Endothelial cell of umbilical vein (primary cell): ENCODE data around the gene SBSN. TPM values are rescaled to one million over a fixed set of nuclear protein-coding genes. Genes with fewer than 3 reads are reported as not detected.

Experiments
- BruUV-seq: library from RNA; stranded (reverse); fragments of 400-500 nt; replicated peaks from 2 replicates; lab custom pipeline; 2021; lab: Mats Ljungman, UMichigan
- CTCF ChIA-PET: fragments of 300-600, 350-600 bp; sonication (Branson Sonifier 250); formaldehyde crosslinking; loops from one replicate; lab custom pipeline; 2021; ENCODE audit warnings: antibody characterized with exemption, inconsistent platforms; lab: Charles Lee
- POLR2A ChIA-PET: fragments of 300-600, 350-600 bp; sonication (Branson Sonifier 250); formaldehyde crosslinking; loops from one replicate; lab custom pipeline; 2021; ENCODE audit warnings: antibody characterized with exemption, inconsistent platforms; lab: Charles Lee
- DNase-seq: peaks from one replicate; pipeline ENCODE4 v3.0.0-alpha.2; 2011; ENCODE audit warnings: low read depth, low spot score
- FAIRE-seq: peaks from 2 replicates; lab custom pipeline; 2011; peaks lifted over from hg19 to GRCh38; lab: Jason Lieb, UNC
- H2AFZ ChIP-seq: 2 replicates; pipeline ENCODE4 v1.6.0; 2012; ENCODE audit warnings: low read depth, low read length, control low read depth, inconsistent platforms
- H3K27ac ChIP-seq: 2 replicates; pipeline ENCODE4 v1.5.1; 2011; ENCODE audit warnings: low read depth, mild to moderate bottlenecking, control low read depth, low read length, moderate library complexity; ENCODE audit not compliant: insufficient read depth
- H3K27me3 ChIP-seq, 2 experiments: 2 replicates each; pipeline versions ENCODE4 v1.6.0 to v1.6.1; 2011; ENCODE audit warnings: low read length in 2 of 2, mixed read lengths in 1 of 2; ENCODE audit not compliant: control insufficient read depth in 2 of 2, insufficient read depth in 2 of 2
- H3K36me3 ChIP-seq, 2 experiments: 2 replicates in 1 of 2; 3 replicates in 1 of 2; pipeline ENCODE4 v1.5.1; 2011; ENCODE audit warnings: low read length in 2 of 2, mild to moderate bottlenecking in 1 of 2, moderate library complexity in 1 of 2; ENCODE audit not compliant: control insufficient read depth in 2 of 2, insufficient read depth in 2 of 2; ENCODE audit errors: extremely low read depth in 1 of 2
- H3K4me1 ChIP-seq: 3 replicates; pipeline ENCODE4 v1.5.1; 2011; ENCODE audit warnings: mild to moderate bottlenecking, low read length; ENCODE audit not compliant: control insufficient read depth, insufficient read depth; ENCODE audit errors: extremely low read depth
- H3K4me2 ChIP-seq: 2 replicates; pipeline ENCODE4 v1.6.1; 2011; ENCODE audit warnings: low read length, control low read depth, mixed read lengths; ENCODE audit not compliant: insufficient read depth
- H3K4me3 ChIP-seq, 3 experiments: fragments of 200-600 bp in 1 of 3; sonication (generic), shearing (Covaris generic) in 1 of 3; replicated peaks in 1 of 3; 2 replicates each; pipeline ENCODE4 v1.5.1; 2011 to 2016; ENCODE audit warnings: control low read depth in 3 of 3, low read length in 3 of 3, mild to moderate bottlenecking in 2 of 3, inconsistent platforms in 1 of 3, low read depth in 1 of 3, moderate library complexity in 1 of 3; ENCODE audit not compliant: insufficient read depth in 1 of 3
- H3K79me2 ChIP-seq: 2 replicates; pipeline ENCODE4 v1.6.0; 2012; ENCODE audit warnings: low read length, inconsistent platforms; ENCODE audit not compliant: control insufficient read depth, insufficient read depth
- H3K9ac ChIP-seq: replicated peaks from 2 replicates; pipeline ENCODE3; 2011; ENCODE audit warnings: low read length, control low read depth; ENCODE audit not compliant: insufficient read depth; ENCODE audit errors: extremely low read depth
- H3K9me1 ChIP-seq: replicated peaks from 3 replicates; pipeline ENCODE4 v1.6.0; 2011; ENCODE audit warnings: mild to moderate bottlenecking, low read length; ENCODE audit not compliant: control insufficient read depth, insufficient read depth; ENCODE audit errors: extremely low read depth
- H3K9me3 ChIP-seq: replicated peaks from 2 replicates; pipeline ENCODE4 v1.5.1; 2012; ENCODE audit warnings: low read length, inconsistent platforms; ENCODE audit not compliant: control insufficient read depth, insufficient read depth
- H4K20me1 ChIP-seq: replicated peaks from 2 replicates; pipeline ENCODE3; 2011; ENCODE audit warnings: mild to moderate bottlenecking, low read length; ENCODE audit not compliant: control insufficient read depth, insufficient read depth; ENCODE audit errors: extremely low read depth
- CTCF ChIP-seq, 2 donors: IDR thresholded peaks; 1 replicate in 1 of 2; 2 replicates in 1 of 2; pipeline ENCODE4 v1.5.1; 2011; ENCODE audit warnings: low read length in 2 of 2, mild to moderate bottlenecking in 2 of 2, moderate library complexity in 2 of 2, control low read depth in 1 of 2, inconsistent platforms in 1 of 2, low read depth in 1 of 2; ENCODE audit not compliant: insufficient read depth in 1 of 2; ENCODE audit errors: extremely low read depth in 1 of 2
- EZH2 ChIP-seq: IDR thresholded peaks from 2 replicates; pipeline ENCODE4 v1.6.1; 2012; ENCODE audit warnings: borderline replicate concordance, low read depth, mild to moderate bottlenecking, moderate library complexity, low read length, inconsistent platforms; ENCODE audit not compliant: severe bottlenecking
- FOS ChIP-seq: IDR thresholded peaks from 2 replicates; pipeline ENCODE4 v1.6.1; 2011; ENCODE audit warnings: mild to moderate bottlenecking, low read length, moderate library complexity, borderline replicate concordance; ENCODE audit not compliant: insufficient read depth
- GATA2 ChIP-seq: IDR thresholded peaks from 2 replicates; pipeline ENCODE4 v1.7.0; 2011; ENCODE audit warnings: low read depth, mild to moderate bottlenecking, moderate library complexity, mixed read lengths, low read length; ENCODE audit not compliant: insufficient read length, insufficient read depth
- JUN ChIP-seq: IDR thresholded peaks from 2 replicates; pipeline ENCODE4 v1.6.1; 2011; ENCODE audit warnings: borderline replicate concordance, low read depth; ENCODE audit not compliant: insufficient read length, insufficient read depth
- MAX ChIP-seq: IDR thresholded peaks from 2 replicates; pipeline ENCODE4 v1.6.1; 2011; ENCODE audit not compliant: insufficient read depth, insufficient read length
- MYC ChIP-seq: IDR thresholded peaks from one replicate; pipeline ENCODE4 v1.6.1; 2011; ENCODE audit warnings: mild to moderate bottlenecking, low read depth, low read length
- POLR2A ChIP-seq: IDR thresholded peaks from 2 replicates; pipeline ENCODE4 v1.6.1; 2012; ENCODE audit warnings: low read depth, mild to moderate bottlenecking, control low read depth, low read length
- POLR2AphosphoS5 ChIP-seq: IDR thresholded peaks from 2 replicates; pipeline ENCODE4 v1.6.1; 2012; ENCODE audit warnings: low read depth, mild to moderate bottlenecking, control low read depth, low read length, moderate library complexity; ENCODE audit not compliant: insufficient read depth
- dilution Hi-C: fragments of 300-500 bp; cut with MboI; formaldehyde crosslinking; loops from one replicate; pipeline ENCODE4 v1.15.0; 2019; ENCODE audit warnings: low sequenced_read_pairs; ENCODE audit not compliant: extremely low pct_ligation_motif_present
- intact Hi-C: fragments of 100-400 bp; cut with micrococcal nuclease; formaldehyde crosslinking; loops from one replicate; pipeline ENCODE4 v1.10.0; 2022
- polyA plus RNA-seq, 4 experiments: library from polyadenylated mRNA; depleted of rRNA in 3 of 4; stranded (reverse) in 3 of 4; unstranded in 1 of 4; fragments of >200 nt; gene quantifications; 2 replicates each; pipeline versions ENCODE4 v1.2.1 to v1.2.3, GENCODE V29; 2011 to 2012; ENCODE audit warnings: missing spikeins in 1 of 4
- total RNA-seq: library from RNA; stranded (reverse); gene quantifications from 2 replicates; pipeline ENCODE4 v1.2.3, GENCODE V29; 2021

SBSN gene
- total and polyA plus RNA-seq, 2 donors (not counting 3 experiments of a cell fraction or from before 2014, with no cell fraction given) = not detected

GRCh38 chr19:35540356-35540927 is 12.3 kb upstream of the SBSN start:
- Histone ChIP-seq H3K4me3 (no peak overlapping the region), H3K9me3 (no peaks in the 10 kb centered on the region), H4K20me1 (no peaks in the 10 kb centered on the region), H3K4me1 (peaks cover 6% of the 10 kb centered on the region), H2AFZ (no peak overlapping the region), H3K27me3 (no peaks in the 10 kb centered on the region), H3K36me3 (no peaks in the 10 kb centered on the region), H3K4me2 (no peak overlapping the region), H3K9me1 (no peaks in the 10 kb centered on the region), H3K9ac (no peak overlapping the region), H3K27ac (no peak overlapping the region), H3K79me2 (peaks cover 6% of the 10 kb centered on the region)
- no peak for DNase-seq
- TF ChIP-seq MAX (no peak), POLR2A (no peak), MYC (no peak), EZH2 (no peak), GATA2 (no peak), CTCF (IDR thresholded peaks at IDR 0.05; ENCODE audit: extremely low read depth in 1 of 2, insufficient read depth in 1 of 2, low read depth in 1 of 2, low read length in 2 of 2) (no peak), POLR2AphosphoS5 (no peak), JUN (no peak), FOS (no peak)
- intact Hi-C loops (no loop called here), dilution Hi-C loops (no loop called here)
- BruUV-seq = no TSS peak
- no peak for FAIRE-seq
- ChIA-PET POLR2A (no interaction called here), CTCF (no interaction called here)
